HCT116 (cell line): ENCODE measurements around the gene TIGIT. TPM values are rescaled to one million over a fixed set of nuclear protein-coding genes. Genes with fewer than 3 reads are reported as not detected.

Experiments
- ATAC-seq: fragments of 200-7000 bp; cut with Tn5 transposase; 2 replicates; pipeline ENCODE4 v1.9.1; 2020; ENCODE audit warnings: mild to moderate bottlenecking, moderate library complexity
- BruUV-seq: library from RNA; stranded (reverse); fragments of 400-500 nt; replicated peaks from 2 replicates; lab custom pipeline; 2021; lab: Mats Ljungman, UMichigan
- CTCF ChIA-PET: fragments of 300-600 bp; sonication (Branson Sonifier 250); formaldehyde crosslinking; loops from one replicate; lab custom pipeline; 2021; ENCODE audit warnings: antibody characterized with exemption; lab: Charles Lee
- POLR2A ChIA-PET: fragments of 300-600, 350-600 bp; sonication (Branson Sonifier 250); formaldehyde crosslinking; loops from one replicate; lab custom pipeline; 2021; ENCODE audit warnings: antibody characterized with exemption; lab: Charles Lee
- RAD21 ChIA-PET, 2 experiments: fragments of 300-600 bp; sonication (Branson Sonifier 250); formaldehyde crosslinking; loops; one replicate each; lab custom pipeline; 2023; ENCODE audit warnings: low total read pairs in 2 of 2; ENCODE audit not compliant: uncharacterized antibody in 2 of 2, unreplicated experiment in 2 of 2, low non-redundant PET in 1 of 2; lab: Charles Lee
- DNase-seq: peaks from one replicate; pipeline ENCODE4 v3.0.0-alpha.2; 2010; ENCODE audit warnings: low read depth, low spot score
- H2AFZ ChIP-seq: fragments of 200-600 bp; shearing (Covaris generic), sonication (generic); 2 replicates; pipeline ENCODE4 v1.6.1; 2017; ENCODE audit warnings: low read depth, mixed run types, mixed read lengths, antibody characterized with exemption, low read length; ENCODE audit not compliant: poor library complexity, severe bottlenecking
- H3K27ac ChIP-seq: 2 replicates; pipeline ENCODE4 v1.5.1; 2012; ENCODE audit warnings: low read depth, low read length
- H3K27me3 ChIP-seq: fragments of 200-600 bp; sonication (generic); 2 replicates; pipeline ENCODE4 v1.6.1; 2016; ENCODE audit warnings: mixed run types, low read length, mixed read lengths; ENCODE audit not compliant: insufficient read depth
- H3K36me3 ChIP-seq, 2 experiments: fragments of 200-500 bp in 1 of 2; fragments of 200-600 bp in 1 of 2; sonication (Bioruptor generic) in 1 of 2; sonication (generic) in 1 of 2; 2 replicates each; pipeline versions ENCODE4 v1.5.1 to v1.6.1; 2014 to 2016; ENCODE audit warnings: low read length in 2 of 2, inconsistent platforms in 1 of 2, mixed read lengths in 1 of 2, mixed run types in 1 of 2; ENCODE audit not compliant: insufficient read depth in 2 of 2, control insufficient read depth in 1 of 2
- H3K4me1 ChIP-seq, 2 experiments: fragments of 200-600 bp in 1 of 2; sonication (generic) in 1 of 2; 2 replicates each; pipeline versions ENCODE4 v1.5.1 to v1.6.1; 2012 to 2017; ENCODE audit warnings: low read length in 2 of 2, inconsistent platforms in 1 of 2, mild to moderate bottlenecking in 1 of 2, mixed read lengths in 1 of 2, mixed run types in 1 of 2, moderate library complexity in 1 of 2; ENCODE audit not compliant: insufficient read depth in 2 of 2, control insufficient read depth in 1 of 2
- H3K4me2 ChIP-seq: fragments of 200-600 bp; sonication (generic); 2 replicates; pipeline ENCODE4 v1.6.1; 2017; ENCODE audit warnings: mixed run types, low read length, mixed read lengths
- H3K4me3 ChIP-seq, 2 experiments: fragments of 200-600 bp in 1 of 2; sonication (generic) in 1 of 2; replicated peaks in 1 of 2; 2 replicates each; pipeline ENCODE4 v1.5.1; 2011 to 2016; ENCODE audit warnings: low read length in 2 of 2, control low read depth in 1 of 2, low read depth in 1 of 2, mild to moderate bottlenecking in 1 of 2, mixed read lengths in 1 of 2, mixed run types in 1 of 2
- H3K79me2 ChIP-seq: fragments of 200-600 bp; sonication (generic); 2 replicates; pipeline ENCODE4 v1.6.1; 2017; ENCODE audit warnings: mild to moderate bottlenecking, mixed run types, low read length, moderate library complexity, mixed read lengths; ENCODE audit not compliant: insufficient read depth
- H3K9ac ChIP-seq: fragments of 200-600 bp; sonication (generic); 2 replicates; pipeline ENCODE4 v1.6.1; 2016; ENCODE audit warnings: low read length, mixed read lengths
- H3K9me2 ChIP-seq: fragments of 200-600 bp; sonication (generic), shearing (Covaris generic); 2 replicates; pipeline ENCODE4 v1.6.1; 2017; ENCODE audit warnings: mixed run types, mild to moderate bottlenecking, moderate library complexity; ENCODE audit not compliant: insufficient read depth
- H3K9me3 ChIP-seq, 2 experiments: fragments of 200-500 bp in 1 of 2; fragments of 200-600 bp in 1 of 2; sonication (Bioruptor generic) in 1 of 2; sonication (generic) in 1 of 2; 2 replicates each; pipeline ENCODE4 v1.6.1; 2014 to 2017; ENCODE audit warnings: low read length in 2 of 2, mixed read lengths in 2 of 2, inconsistent platforms in 1 of 2, low read depth in 1 of 2, mild to moderate bottlenecking in 1 of 2, mixed run types in 1 of 2, moderate library complexity in 1 of 2; ENCODE audit not compliant: control insufficient read depth in 1 of 2, insufficient read depth in 1 of 2
- H4K20me1 ChIP-seq: fragments of 200-600 bp; sonication (generic), shearing (Covaris generic); 2 replicates; pipeline ENCODE4 v1.6.1; 2017; ENCODE audit warnings: mixed run types, mild to moderate bottlenecking, moderate library complexity; ENCODE audit not compliant: insufficient read depth
- EGR1 ChIP-seq: IDR thresholded peaks from 2 replicates; pipeline ENCODE4 v1.6.1; 2012; ENCODE audit warnings: low read depth
- EZH2 ChIP-seq: fragments of 200-600 bp; sonication (generic); IDR thresholded peaks from 2 replicates; pipeline ENCODE4 v1.6.1; 2017; ENCODE audit warnings: antibody characterized with exemption, mixed run types
- FOSL1 ChIP-seq: IDR thresholded peaks from 2 replicates; pipeline ENCODE4 v1.6.1; 2012; ENCODE audit warnings: low read depth
- JUND ChIP-seq: IDR thresholded peaks from 2 replicates; pipeline ENCODE4 v1.6.1; 2012
- RAD21 ChIP-seq: IDR thresholded peaks from 2 replicates; pipeline ENCODE4 v1.6.1; 2012; ENCODE audit warnings: low read depth, mild to moderate bottlenecking
- SIN3A ChIP-seq: IDR thresholded peaks from 2 replicates; pipeline ENCODE4 v1.6.1; 2012; ENCODE audit warnings: low read depth
- YY1 ChIP-seq: IDR thresholded peaks from 2 replicates; pipeline ENCODE4 v1.6.1; 2011; ENCODE audit warnings: low read length, low read depth, moderate library complexity, mild to moderate bottlenecking; ENCODE audit not compliant: insufficient replicate concordance; ENCODE audit errors: extremely low read depth
- ZFX ChIP-seq: fragments of 450-650 bp; IDR thresholded peaks from 2 replicates; pipeline ENCODE4 v1.6.1; 2017
- intact Hi-C: fragments of 100-400 bp; cut with micrococcal nuclease; formaldehyde crosslinking; loops from 2 replicates; pipeline ENCODE4 v1.10.0; 2022
- total RNA-seq: library from RNA; stranded (reverse); gene quantifications from one replicate; pipeline ENCODE4 v1.2.1, GENCODE V29; 2021; ENCODE audit not compliant: unreplicated experiment
- TF ChIP-seq, protein P1 (sequence below): IDR thresholded peaks from 2 replicates; pipeline ENCODE4 v1.6.1; 2012; ENCODE audit warnings: low read depth

TIGIT gene
- total RNA-seq, 1 experiment from 2014 or later: 0.07 TPM

DNA sequence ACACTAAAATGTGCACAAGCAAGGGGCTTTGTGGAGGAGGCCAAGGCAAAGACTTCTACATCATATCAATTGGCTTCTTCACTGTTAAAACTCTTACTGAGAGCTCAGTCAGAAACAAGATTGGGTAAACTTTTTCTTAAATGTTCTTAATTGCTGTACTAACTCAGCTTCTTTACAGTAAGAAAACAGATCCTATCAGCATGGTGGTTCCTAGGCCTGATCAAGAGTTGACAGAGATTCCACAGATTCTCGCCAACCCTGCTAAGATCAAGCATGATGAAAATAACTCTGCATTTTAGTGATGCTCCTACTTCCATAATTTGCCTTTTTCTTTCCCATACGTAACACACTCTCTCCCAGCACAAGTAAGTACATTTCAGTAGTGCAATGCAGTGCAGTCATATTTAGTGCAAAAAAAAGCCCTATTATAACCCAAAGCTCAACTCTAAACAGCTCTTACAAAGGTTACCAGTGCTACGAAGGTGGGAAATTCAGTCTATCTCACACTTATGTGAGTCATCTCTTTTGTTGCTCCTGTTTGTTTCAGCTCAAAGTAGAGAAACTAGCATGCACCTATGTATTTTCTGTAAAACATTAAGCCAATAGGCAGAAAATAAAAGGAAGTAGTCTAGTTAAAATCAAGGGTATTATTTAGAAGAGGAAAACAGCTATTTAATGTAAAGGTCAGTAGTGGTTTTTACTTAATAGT is 29.9 kb downstream of the TIGIT start:
- ChIA-PET CTCF (no interaction called here), RAD21 (interaction anchor here in 1 of 2 experiments (0.6 kb wide), 1 partner anchor 173 kb away, joined by 3 read pairs; no protein-coding TSS in a partner anchor), POLR2A (no interaction called here)
- intact Hi-C loops: no loop called here
- ATAC-seq: no peak
- Histone ChIP-seq H3K9ac (no peak overlapping the region), H3K27ac (no peak overlapping the region), H3K36me3 (no peaks in the 10 kb centered on the region; a peak in 1 of 4 replicates), H3K4me2 (no peak overlapping the region), H3K4me3 (no peak overlapping the region), H4K20me1 (no peaks in the 10 kb centered on the region; the same call in 1 of the 2 replicates), H3K27me3 (no peaks in the 10 kb centered on the region), H3K9me3 (no peaks in the 10 kb centered on the region)
- no peak for DNase-seq
- TF ChIP-seq EZH2 (no peak), JUND (no peak), EGR1 (no peak), SIN3A (no peak), YY1 (no peak), ZFX (no peak), RAD21 (no peak), FOSL1 (no peak)
- TF ChIP-seq, protein P1, sequence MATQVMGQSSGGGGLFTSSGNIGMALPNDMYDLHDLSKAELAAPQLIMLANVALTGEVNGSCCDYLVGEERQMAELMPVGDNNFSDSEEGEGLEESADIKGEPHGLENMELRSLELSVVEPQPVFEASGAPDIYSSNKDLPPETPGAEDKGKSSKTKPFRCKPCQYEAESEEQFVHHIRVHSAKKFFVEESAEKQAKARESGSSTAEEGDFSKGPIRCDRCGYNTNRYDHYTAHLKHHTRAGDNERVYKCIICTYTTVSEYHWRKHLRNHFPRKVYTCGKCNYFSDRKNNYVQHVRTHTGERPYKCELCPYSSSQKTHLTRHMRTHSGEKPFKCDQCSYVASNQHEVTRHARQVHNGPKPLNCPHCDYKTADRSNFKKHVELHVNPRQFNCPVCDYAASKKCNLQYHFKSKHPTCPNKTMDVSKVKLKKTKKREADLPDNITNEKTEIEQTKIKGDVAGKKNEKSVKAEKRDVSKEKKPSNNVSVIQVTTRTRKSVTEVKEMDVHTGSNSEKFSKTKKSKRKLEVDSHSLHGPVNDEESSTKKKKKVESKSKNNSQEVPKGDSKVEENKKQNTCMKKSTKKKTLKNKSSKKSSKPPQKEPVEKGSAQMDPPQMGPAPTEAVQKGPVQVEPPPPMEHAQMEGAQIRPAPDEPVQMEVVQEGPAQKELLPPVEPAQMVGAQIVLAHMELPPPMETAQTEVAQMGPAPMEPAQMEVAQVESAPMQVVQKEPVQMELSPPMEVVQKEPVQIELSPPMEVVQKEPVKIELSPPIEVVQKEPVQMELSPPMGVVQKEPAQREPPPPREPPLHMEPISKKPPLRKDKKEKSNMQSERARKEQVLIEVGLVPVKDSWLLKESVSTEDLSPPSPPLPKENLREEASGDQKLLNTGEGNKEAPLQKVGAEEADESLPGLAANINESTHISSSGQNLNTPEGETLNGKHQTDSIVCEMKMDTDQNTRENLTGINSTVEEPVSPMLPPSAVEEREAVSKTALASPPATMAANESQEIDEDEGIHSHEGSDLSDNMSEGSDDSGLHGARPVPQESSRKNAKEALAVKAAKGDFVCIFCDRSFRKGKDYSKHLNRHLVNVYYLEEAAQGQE: no peak
- TF ChIP-seq, all 23 proteins: peak for 0
- Histone ChIP-seq H3K79me2 (peaks cover 10% of the 10 kb centered on the region; the same call in 1 of the 2 replicates), H2AFZ (no peak overlapping the region), H3K9me2 (no peaks in the 10 kb centered on the region), H3K4me1 (no peaks in the 10 kb centered on the region)
- no TSS peak for BruUV-seq
